Effector CD4-positive, alpha-beta T cell (primary cell): ENCODE measurements around the gene PSMA4.
"Not testable (repeated sequence)": the region's sequence is repeated elsewhere in the genome, so short reads cannot be mapped to it uniquely, and the experiment has no call there.

Experiments used
- DNase-seq: peaks from one replicate; pipeline ENCODE4 v3.0.0-alpha.2; 2020
- total RNA-seq: gene quantifications from one replicate; lab custom pipeline; 2026; lab: John Stamatoyannopoulos, UW

Gene PSMA4
- 43.2 reads per million, percentile 65 among the genes with 10 or more reads in this experiment for total RNA-seq

DNA sequence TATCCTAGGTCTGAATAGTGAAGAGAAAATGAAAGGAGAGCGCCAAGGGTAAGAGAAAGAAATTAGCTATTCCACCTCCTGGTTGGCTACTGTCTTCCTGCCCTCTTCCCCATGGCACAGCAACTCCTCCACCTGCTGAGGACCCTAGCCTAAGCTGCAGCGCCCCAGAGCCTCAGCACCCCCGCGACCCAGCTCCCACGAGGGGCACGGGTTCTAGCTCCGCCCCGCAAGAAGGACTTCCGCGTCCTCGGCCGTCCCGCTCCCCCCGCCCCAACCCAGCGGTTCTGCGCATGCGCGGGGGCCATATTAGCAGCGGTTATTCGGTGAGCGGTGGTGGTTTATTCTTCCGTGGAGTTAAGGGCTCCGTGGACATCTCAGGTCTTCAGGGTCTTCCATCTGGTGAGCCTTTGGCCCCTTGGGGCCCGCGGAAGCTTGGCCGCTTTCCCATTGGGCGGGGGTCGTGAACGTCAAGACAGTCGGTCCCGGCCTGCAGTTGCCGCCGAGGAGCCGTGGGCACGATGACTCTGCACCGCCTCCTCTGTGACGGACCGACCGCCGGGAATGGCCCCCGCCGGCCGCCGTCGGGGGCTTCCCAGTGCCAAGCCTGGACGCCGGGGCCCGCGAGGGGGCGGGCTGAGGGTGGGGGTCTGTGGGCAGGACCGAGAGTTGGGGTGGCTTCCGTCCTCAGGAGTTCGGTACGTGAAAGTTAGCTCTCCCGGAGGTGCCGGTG is at the start of gene PSMA4:
Gene PSMA4, plus strand, starts transcription at position 304 of the 730 bp plus-strand sequence. CDS start 1,484 bp downstream, outside the sequence.
- DNase-seq = peak; percentile 93

DNA sequence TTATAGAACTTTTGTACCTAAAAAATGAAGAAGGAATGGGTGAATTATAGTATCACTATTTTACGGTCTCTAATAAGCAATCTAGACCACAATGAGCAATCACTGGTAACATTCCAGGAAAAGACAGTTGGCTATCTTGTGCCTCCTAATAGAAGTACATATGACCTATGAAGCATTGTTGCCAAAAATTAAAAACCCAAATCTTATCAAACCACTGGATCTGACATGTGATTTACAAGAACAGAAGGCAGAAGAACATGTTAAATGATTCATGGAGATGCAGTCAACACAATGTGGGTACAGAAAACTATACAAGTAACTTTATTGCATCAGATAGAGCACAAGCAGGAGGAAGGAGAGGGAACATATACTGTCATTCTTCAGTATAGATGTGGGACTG is 47.4 kb upstream of the PSMA4 start:
- no peak for DNase-seq

DNA sequence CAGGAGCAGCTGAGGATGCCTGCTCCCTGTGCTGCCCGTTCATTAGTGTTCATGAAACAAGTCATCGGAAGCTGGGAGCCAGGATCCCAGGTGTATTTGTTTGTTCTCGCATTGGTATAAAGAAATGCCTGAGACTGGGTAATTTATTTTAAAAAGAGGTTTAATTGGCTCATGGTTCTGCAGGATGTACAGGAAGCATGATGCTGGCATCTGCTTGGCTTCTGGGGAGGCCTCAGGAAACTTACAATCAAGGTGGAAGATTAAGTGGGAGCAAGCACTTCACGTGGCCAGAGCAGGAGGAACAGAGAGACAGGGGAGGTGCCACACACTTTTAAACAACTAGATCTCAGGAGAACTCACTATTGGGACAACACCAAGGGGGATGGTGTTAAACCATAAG is 38.4 kb upstream of the PSMA4 start:
- DNase-seq = no peak

DNA sequence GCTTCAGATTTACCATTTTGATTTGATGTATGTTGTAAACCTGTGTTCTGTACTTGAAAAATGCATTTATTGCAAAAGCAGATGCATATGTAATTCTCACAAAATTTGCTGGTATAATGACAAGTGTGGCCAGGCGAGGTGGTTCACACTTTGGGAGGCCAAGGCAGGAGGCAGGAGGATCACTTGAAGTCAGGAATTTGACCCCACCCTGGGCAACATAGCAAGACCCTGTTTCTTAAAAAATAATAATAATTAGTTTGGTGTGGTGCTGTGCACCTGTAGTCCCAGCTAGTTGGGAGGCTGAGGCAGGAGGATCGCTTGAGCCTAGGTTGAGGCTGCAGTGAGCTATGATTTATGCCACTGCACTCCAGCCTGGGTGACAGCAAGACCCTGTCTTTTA is 37.6 kb upstream of the PSMA4 start:
- DNase-seq = no peak

DNA sequence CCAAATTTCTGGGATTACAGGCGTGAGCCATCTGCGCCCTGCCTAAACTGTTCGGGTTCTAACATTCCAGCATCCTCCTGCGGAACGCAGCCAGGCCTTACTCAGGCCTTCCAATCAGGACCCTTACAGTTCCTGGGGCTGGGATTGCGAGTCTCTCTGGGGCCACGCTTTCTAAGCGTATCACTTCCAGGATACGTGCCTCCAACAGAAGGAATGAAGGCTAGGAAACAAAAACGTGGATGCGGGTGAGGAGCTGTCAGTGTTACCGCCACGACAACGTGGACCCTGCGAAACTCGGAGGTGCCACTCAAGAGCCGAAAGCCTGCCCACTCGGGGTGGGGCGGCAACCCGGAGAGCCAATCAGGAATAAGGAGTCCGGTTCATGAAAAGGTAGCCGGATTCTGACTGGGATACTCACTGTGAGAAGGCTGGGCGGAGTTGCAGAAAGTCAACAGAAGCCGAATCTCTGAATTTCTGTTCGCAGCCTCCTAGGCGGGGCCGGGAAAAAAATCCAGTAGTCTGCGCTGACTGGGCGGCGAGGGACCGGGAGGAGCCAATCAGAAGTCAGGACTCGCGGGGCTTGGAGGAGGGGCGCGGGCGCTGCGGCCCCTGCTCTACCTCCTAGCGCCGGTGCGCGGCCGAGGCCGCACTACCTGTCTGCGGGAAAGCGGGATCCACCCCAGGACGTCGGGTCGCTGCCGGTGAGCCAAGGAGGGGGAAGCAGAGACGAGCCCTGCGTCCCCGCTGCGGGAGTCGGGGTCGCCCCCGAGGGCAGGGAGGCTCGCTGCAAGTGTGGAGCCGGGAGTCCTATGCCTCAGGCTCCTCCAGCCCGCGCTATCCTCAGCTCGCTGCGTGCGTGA is 33.0 kb upstream of the PSMA4 start, which contains the start of gene HYKK:
Gene HYKK, plus strand, starts transcription at position 607 of the 860 bp plus-strand sequence. CDS start 5,512 bp downstream, outside the sequence.
- peak; percentile 67 for DNase-seq

GRCh38 chr15:78507831-78508160 is 32.4 kb upstream of the PSMA4 start:
- DNase-seq = no peak

DNA sequence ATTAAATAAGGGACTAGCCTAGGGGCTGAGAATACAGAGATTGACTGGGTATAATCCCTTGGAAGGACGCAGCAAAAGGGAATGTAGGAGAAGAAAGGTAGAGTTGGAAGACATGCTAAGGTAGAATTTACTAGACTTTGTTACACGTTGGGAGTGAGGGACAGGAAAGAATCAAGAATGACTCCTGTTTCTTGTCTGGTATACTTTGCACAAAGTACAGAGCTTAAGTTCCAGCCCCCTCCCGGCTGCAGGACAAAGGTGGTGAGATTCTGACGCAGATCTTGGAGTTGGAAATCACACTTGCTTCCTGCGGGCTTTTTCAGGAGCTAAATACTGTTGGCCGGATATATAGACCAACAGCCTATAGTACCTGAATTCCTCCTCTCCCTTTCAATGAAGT is 32.0 kb upstream of the PSMA4 start:
- no peak for DNase-seq

- DNase-seq = no peak
Observed at GRCh38 chr15:78509726-78510312, 30.4 kb upstream of the PSMA4 start.

DNA sequence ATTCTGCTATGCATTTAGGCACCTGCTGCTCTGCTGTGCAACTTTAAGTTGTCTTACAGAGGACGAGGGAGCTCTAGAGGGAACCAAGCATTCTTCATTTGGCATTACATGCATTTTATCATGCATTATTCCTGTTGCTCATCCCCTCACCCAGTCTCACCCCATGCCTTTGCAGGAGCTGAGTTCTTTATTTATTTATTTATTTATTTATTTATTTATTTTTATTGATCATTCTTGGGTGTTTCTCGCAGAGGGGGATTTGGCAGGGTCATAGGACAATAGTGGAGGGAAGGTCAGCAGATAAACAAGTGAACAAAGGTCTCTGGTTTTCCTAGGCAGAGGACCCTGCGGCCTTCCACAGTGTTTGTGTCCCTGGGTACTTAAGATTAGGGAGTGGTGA is 20.2 kb upstream of the PSMA4 start:
- not testable (repeated sequence) for DNase-seq

GRCh38 chr15:78524230-78524629 is 16.0 kb upstream of the PSMA4 start:
- no peak for DNase-seq

DNA sequence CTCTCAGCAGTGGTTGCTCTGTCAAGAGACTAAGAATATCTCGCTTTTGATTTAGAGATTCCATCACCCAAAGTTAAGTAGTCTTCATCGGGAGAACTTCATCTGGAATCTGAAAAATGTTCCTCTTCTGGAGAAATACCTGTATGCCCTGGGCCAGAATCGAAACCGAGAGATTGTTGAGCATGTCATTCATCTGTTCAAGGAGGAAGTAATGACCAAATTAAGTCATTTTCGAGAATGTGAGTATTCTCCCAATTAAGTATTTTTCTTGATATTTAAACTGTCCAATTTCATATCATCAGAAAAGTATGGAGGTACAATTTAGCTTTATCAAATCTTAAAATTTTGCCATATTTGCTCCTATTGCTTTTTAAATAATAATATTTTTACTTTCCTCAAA is 12.9 kb upstream of the PSMA4 start:
- DNase-seq = no peak

GRCh38 chr15:78533331-78533730 is 6.9 kb upstream of the PSMA4 start:
- no peak for DNase-seq

GRCh38 chr15:78536134-78536533 is 4.1 kb upstream of the PSMA4 start:
- no peak for DNase-seq

DNA sequence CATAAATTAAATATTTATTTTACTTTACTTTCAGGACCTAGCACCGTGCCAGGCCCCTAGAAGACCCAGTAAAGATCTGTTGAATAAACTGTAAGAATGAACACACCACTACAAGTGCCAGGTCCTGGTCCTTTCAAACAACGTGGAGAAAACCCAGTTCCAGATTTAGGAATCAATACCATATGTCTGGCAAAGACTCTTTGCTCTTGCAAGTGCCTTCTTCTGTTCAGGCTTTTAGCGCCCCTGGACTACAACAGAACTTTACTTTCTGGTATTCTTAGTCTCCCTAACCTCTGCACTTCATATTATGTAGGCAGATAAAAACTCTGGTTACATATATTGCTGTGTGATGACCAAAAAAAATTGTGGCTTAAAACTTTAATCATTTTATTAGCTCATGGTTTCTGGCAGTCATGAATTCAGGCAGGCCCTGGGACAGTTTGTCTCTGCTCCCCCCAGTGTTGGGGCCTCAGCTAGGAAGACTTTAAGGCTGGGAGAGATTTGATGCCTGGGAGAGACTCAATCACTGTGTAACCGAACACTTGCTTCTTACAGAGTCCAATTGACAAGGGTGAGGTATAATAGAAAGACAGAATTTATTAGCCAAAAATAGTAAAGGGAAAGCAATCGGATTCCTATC is 2.9 kb upstream of the PSMA4 start:
- no peak for DNase-seq

- no peak for DNase-seq
Observed at GRCh38 chr15:78538358-78538757, 1.9 kb upstream of the PSMA4 start.

GRCh38 chr15:78539464-78540140 is 642 bp upstream of the PSMA4 start:
- not testable (repeated sequence) for DNase-seq

GRCh38 chr15:78540871-78541743 is 863 bp downstream of the PSMA4 start:
- DNase-seq = no peak

DNA sequence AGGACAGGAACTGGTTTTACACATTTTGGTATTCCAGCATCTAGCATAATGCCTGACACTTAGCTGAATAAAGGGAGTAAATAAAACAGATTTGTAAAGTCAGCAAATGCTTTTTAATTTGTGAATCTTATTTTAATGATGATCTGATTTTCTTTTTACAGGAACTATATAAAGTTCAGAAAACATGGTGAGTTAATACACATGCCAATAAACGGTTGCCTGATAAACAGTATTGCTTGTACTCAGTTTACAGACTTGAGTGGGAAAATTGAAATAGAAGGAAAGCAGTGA is 1.4 kb downstream of the PSMA4 start:
- DNase-seq = no peak

DNA sequence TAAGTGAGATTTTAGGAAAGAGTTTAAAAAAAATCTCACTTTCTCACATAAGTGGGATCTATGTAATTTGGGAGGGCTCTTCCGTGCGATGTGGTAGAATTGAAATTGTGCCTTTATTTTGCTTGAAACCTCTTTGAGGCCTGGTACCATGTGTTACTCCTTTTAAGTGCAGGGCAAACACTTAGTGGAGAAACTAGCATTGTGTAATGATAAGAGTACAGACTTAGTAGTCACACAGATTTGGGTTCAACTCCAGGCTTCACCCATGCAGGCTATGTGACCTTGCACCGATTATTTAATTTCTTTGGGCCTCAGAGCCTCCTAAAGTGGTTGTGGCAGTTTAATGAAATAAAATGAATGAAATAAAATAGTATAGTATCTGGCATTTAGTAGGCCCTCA is 2.4 kb downstream of the PSMA4 start:
- DNase-seq = no peak

DNA sequence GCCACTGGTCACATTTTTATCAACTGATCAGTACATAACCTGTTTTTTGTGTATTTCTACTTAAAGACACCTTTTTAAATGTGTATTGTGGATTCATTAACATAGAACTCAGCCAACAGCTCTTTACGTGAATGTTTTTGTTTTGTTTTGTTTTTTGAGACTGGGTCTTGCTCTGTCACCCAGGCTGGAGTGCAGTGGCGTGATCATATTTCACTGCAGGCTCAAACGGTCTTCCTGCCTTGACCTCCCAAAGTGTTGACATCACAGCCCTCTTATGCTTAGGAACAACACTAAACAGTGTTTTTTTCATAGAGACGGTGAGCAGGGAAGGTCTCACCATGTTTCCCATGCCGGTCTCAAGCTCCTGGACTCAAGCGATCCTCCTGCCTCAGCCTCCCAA is 9.9 kb downstream of the PSMA4 start:
- no peak for DNase-seq

DNA sequence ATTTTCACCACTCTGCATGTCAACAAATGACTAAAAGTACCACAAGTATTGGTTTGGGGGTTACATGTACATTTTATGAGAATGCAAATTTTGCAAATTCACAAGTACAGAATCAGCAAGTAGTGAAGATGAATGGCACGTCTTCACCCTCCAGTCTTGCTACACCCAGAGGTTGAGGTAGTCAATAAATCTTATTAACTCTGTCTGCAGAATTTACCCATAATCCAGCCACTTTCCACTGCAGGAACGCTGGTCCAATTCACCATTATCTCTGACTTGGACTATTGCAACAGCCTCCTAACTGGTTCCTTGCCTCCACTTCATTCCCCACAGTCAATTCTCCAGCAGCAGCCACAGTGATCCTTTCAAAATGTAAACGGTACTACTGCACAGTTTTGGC is 10.6 kb downstream of the PSMA4 start:
- DNase-seq = no peak

DNA sequence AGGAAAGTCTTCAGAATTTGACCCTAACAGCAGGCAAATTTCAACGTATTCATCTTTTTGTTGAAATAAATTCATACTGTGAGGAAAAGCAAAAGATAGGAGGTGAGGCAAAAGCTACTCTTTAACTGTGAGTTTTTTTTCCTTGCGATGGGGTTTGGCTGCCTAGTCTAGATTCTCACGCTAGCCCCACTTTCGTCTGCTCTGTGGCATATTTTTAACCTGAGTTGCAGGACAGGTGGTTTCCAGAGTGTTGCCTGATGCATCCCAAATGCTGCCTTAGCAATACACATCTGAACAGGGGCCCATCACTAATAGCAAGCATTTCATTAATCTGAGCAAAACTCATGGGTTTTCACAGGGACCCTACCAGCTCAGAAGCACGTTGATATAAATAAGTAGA is 11.7 kb downstream of the PSMA4 start:
- DNase-seq = no peak
